Ishikawa (cell line): ENCODE measurements around the gene SLC44A1.

ENCODE experiments used
- EP300 ChIP-seq: IDR thresholded peaks from 2 replicates; pipeline ENCODE4 v1.6.1; 2012; ENCODE audit warnings: borderline replicate concordance
- NFIC ChIP-seq: IDR thresholded peaks from 2 replicates; pipeline ENCODE4 v1.6.1; 2012
- RAD21 ChIP-seq: IDR thresholded peaks from 2 replicates; pipeline ENCODE4 v1.6.1; 2012; ENCODE audit warnings: low read depth
- TAF1 ChIP-seq: IDR thresholded peaks from 2 replicates; pipeline ENCODE4 v1.6.1; 2012; ENCODE audit warnings: low read depth, mild to moderate bottlenecking
- USF1 ChIP-seq: IDR thresholded peaks from 2 replicates; pipeline ENCODE4 v1.6.1; 2012
- YY1 ChIP-seq: IDR thresholded peaks from 2 replicates; pipeline ENCODE4 v1.6.1; 2012; ENCODE audit warnings: low read depth
- TF ChIP-seq, protein P1 (sequence below): IDR thresholded peaks from 2 replicates; pipeline ENCODE4 v1.6.1; 2012; ENCODE audit warnings: low read depth, mild to moderate bottlenecking
- TF ChIP-seq, protein P2 (sequence below): IDR thresholded peaks from 2 replicates; pipeline ENCODE4 v1.6.1; 2012

- no peak for TF ChIP-seq EP300
- TF ChIP-seq YY1: no peak
- TF ChIP-seq TAF1: no peak
- no peak for TF ChIP-seq RAD21
- TF ChIP-seq, protein P1, sequence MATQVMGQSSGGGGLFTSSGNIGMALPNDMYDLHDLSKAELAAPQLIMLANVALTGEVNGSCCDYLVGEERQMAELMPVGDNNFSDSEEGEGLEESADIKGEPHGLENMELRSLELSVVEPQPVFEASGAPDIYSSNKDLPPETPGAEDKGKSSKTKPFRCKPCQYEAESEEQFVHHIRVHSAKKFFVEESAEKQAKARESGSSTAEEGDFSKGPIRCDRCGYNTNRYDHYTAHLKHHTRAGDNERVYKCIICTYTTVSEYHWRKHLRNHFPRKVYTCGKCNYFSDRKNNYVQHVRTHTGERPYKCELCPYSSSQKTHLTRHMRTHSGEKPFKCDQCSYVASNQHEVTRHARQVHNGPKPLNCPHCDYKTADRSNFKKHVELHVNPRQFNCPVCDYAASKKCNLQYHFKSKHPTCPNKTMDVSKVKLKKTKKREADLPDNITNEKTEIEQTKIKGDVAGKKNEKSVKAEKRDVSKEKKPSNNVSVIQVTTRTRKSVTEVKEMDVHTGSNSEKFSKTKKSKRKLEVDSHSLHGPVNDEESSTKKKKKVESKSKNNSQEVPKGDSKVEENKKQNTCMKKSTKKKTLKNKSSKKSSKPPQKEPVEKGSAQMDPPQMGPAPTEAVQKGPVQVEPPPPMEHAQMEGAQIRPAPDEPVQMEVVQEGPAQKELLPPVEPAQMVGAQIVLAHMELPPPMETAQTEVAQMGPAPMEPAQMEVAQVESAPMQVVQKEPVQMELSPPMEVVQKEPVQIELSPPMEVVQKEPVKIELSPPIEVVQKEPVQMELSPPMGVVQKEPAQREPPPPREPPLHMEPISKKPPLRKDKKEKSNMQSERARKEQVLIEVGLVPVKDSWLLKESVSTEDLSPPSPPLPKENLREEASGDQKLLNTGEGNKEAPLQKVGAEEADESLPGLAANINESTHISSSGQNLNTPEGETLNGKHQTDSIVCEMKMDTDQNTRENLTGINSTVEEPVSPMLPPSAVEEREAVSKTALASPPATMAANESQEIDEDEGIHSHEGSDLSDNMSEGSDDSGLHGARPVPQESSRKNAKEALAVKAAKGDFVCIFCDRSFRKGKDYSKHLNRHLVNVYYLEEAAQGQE: no peak
- TF ChIP-seq NFIC: no peak
- no peak for TF ChIP-seq USF1
- TF ChIP-seq, protein P2, sequence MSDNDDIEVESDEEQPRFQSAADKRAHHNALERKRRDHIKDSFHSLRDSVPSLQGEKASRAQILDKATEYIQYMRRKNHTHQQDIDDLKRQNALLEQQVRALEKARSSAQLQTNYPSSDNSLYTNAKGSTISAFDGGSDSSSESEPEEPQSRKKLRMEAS: no peak
Measured at GRCh38 chr9:105331755-105332154, 87.3 kb downstream of the SLC44A1 start.
